Neutrophil (primary cell): ENCODE data around the gene XXYLT1.

Experiments used
- H3K27ac ChIP-seq: fragments of 200-600 bp; sonication (generic); 2 replicates; pipeline ENCODE4 v1.5.1; 2016; ENCODE audit warnings: mild to moderate bottlenecking, moderate library complexity
- H3K27me3 ChIP-seq: fragments of 200-600 bp; sonication (generic); 2 replicates; pipeline ENCODE4 v1.6.0; 2016; ENCODE audit warnings: mild to moderate bottlenecking
- H3K36me3 ChIP-seq: fragments of 200-600 bp; sonication (generic); 2 replicates; pipeline ENCODE4 v1.5.1; 2017
- H3K4me1 ChIP-seq, 2 experiments: fragments of 200-600 bp in 1 of 2; sonication (generic) in 1 of 2; 1 replicate in 1 of 2; 2 replicates in 1 of 2; pipeline versions ENCODE4 v1.5.1 to v1.6.1; 2013 to 2016; ENCODE audit warnings: low read depth in 1 of 2, low read length in 1 of 2, mild to moderate bottlenecking in 1 of 2, moderate library complexity in 1 of 2; ENCODE audit not compliant: control insufficient read depth in 1 of 2, insufficient read depth in 1 of 2
- H3K4me3 ChIP-seq, 2 experiments: fragments of 200-600 bp in 1 of 2; sonication (generic) in 1 of 2; 1 replicate in 1 of 2; 2 replicates in 1 of 2; pipeline ENCODE4 v1.5.1; 2013 to 2016; ENCODE audit warnings: low read depth in 1 of 2, low read length in 1 of 2, mild to moderate bottlenecking in 1 of 2, moderate library complexity in 1 of 2
- H3K9me3 ChIP-seq: fragments of 200-600 bp; sonication (generic); 2 replicates; pipeline ENCODE4 v1.5.1; 2016
- CTCF ChIP-seq: fragments of 200-600 bp; sonication (generic); IDR thresholded peaks from 2 replicates; pipeline ENCODE4 v1.5.1; 2016; ENCODE audit warnings: antibody characterized with exemption

XXYLT1 gene

GRCh38 chr3:195247863-195248189, 23.1 kb downstream of the XXYLT1 start:
- H3K4me3 ChIP-seq = no peak overlapping the region
- H3K4me1 ChIP-seq = no peaks in the 10 kb centered on the region
- no peak for TF ChIP-seq CTCF

GRCh38 chr3:195247086-195247862, 23.7 kb downstream of the XXYLT1 start:
- H3K36me3 ChIP-seq = no peaks in the 10 kb centered on the region
- no peaks in the 10 kb centered on the region for H3K27me3 ChIP-seq
- H3K4me3 ChIP-seq = no peak overlapping the region
- no peak for TF ChIP-seq CTCF
- H3K9me3 ChIP-seq = no peaks in the 10 kb centered on the region
- no peaks in the 10 kb centered on the region for H3K4me1 ChIP-seq
- H3K27ac ChIP-seq = no peak overlapping the region

More at GRCh38 chr3:195247863-195248189, 23.1 kb downstream of the XXYLT1 start:
- no peak overlapping the region for H3K27ac ChIP-seq
- H3K9me3 ChIP-seq = no peaks in the 10 kb centered on the region
- no peaks in the 10 kb centered on the region for H3K27me3 ChIP-seq
- no peaks in the 10 kb centered on the region for H3K36me3 ChIP-seq

- H3K4me3 ChIP-seq = no peak overlapping the region
- no peaks in the 10 kb centered on the region for H3K9me3 ChIP-seq
- H3K27me3 ChIP-seq = no peaks in the 10 kb centered on the region
- H3K4me1 ChIP-seq = no peaks in the 10 kb centered on the region
- no peaks in the 10 kb centered on the region for H3K36me3 ChIP-seq
- no peak overlapping the region for H3K27ac ChIP-seq
- TF ChIP-seq CTCF = no peak
Measured at GRCh38 chr3:195246581-195246995, 24.4 kb downstream of the XXYLT1 start.

GRCh38 chr3:195245531-195245951, 25.4 kb downstream of the XXYLT1 start:
- Histone ChIP-seq H3K4me3 (no peak overlapping the region), H3K27ac (no peak overlapping the region), H3K9me3 (no peaks in the 10 kb centered on the region), H3K27me3 (no peaks in the 10 kb centered on the region), H3K4me1 (no peaks in the 10 kb centered on the region), H3K36me3 (no peaks in the 10 kb centered on the region)
- no peak for TF ChIP-seq CTCF

- TF ChIP-seq CTCF = no peak
- H3K36me3 ChIP-seq = no peaks in the 10 kb centered on the region
- no peak overlapping the region for H3K27ac ChIP-seq
- H3K4me3 ChIP-seq = no peak overlapping the region
- H3K9me3 ChIP-seq = no peaks in the 10 kb centered on the region
- H3K27me3 ChIP-seq = no peaks in the 10 kb centered on the region
- no peaks in the 10 kb centered on the region for H3K4me1 ChIP-seq
Measured at GRCh38 chr3:195241592-195242355, 29.2 kb downstream of the XXYLT1 start.
